ENCODE results near the gene PI4K2A.

PI4K2A gene

GRCh38 chr10:97724341-97724941, 84.0 kb downstream of the PI4K2A start:
- DNase-seq (ENCODE audit: low read depth) = peak; percentile 87
- H3K4me3 ChIP-seq (ENCODE audit: control insufficient read depth, low read depth, low read length) = no peak overlapping the region
- TF ChIP-seq CTCF (conservative IDR thresholded peaks at IDR 0.05; ENCODE audit: control insufficient read depth, insufficient read depth, low read depth, low read length) = no peak

All from fibroblast of mammary gland (primary cell).